B cell (primary cell): ENCODE measurements around the gene ANK2. TPM values are rescaled to one million over a fixed set of nuclear protein-coding genes. Genes with fewer than 3 reads are reported as not detected.

Experiments
- ATAC-seq: fragments of 200-7000 bp; cut with Tn5 transposase; one replicate; pipeline ENCODE4 v1.10.0; 2021; ENCODE audit warnings: low read depth, mild to moderate bottlenecking, moderate number of reproducible peaks, moderate library complexity
- CTCF ChIA-PET: fragments of 350-600 bp; sonication (Branson Sonifier 250); formaldehyde crosslinking; loops from one replicate; lab custom pipeline; 2021; ENCODE audit warnings: antibody characterized with exemption, inconsistent platforms; lab: Charles Lee
- POLR2A ChIA-PET: fragments of 350-600 bp; sonication (Branson Sonifier 250); formaldehyde crosslinking; loops from one replicate; lab custom pipeline; 2021; ENCODE audit warnings: antibody characterized with exemption; lab: Charles Lee
- DNase-seq: peaks from one replicate; pipeline ENCODE4 v3.0.0; 2013
- H2AFZ ChIP-seq: 2 replicates; pipeline ENCODE4 v1.6.1; 2012; ENCODE audit warnings: mild to moderate bottlenecking, low read depth, low read length; ENCODE audit not compliant: insufficient read depth, poor library complexity, severe bottlenecking
- H3K27ac ChIP-seq, 2 donors: 1 replicate in 1 of 2; 2 replicates in 1 of 2; pipeline ENCODE4 v1.5.1; 2012 to 2013; ENCODE audit warnings: low read length in 2 of 2, mild to moderate bottlenecking in 2 of 2, moderate library complexity in 1 of 2
- H3K27me3 ChIP-seq, 4 experiments: fragments of 200-600 bp in 1 of 4; sonication (generic) in 1 of 4; replicated peaks in 1 of 4; 1 replicate in 2 of 4; 2 replicates in 2 of 4; pipeline versions ENCODE4 v1.6.1 to v1.7.0; 2013 to 2016; ENCODE audit warnings: low read length in 3 of 4, mild to moderate bottlenecking in 2 of 4, mixed read lengths in 1 of 4, moderate library complexity in 1 of 4; ENCODE audit not compliant: insufficient read depth in 4 of 4, control insufficient read depth in 3 of 4; ENCODE audit errors: control extremely low read depth in 1 of 4
- H3K36me3 ChIP-seq, 2 experiments: replicated peaks in 1 of 2; 1 replicate in 1 of 2; 2 replicates in 1 of 2; pipeline versions ENCODE4 v1.6.1 to v1.7.1; 2013; ENCODE audit warnings: low read length in 1 of 2; ENCODE audit not compliant: insufficient read depth in 2 of 2, control insufficient read depth in 1 of 2; ENCODE audit errors: control extremely low read depth in 1 of 2, extremely low read depth in 1 of 2
- H3K4me1 ChIP-seq, 2 donors: fragments of 200-600 bp in 1 of 2; sonication (generic) in 1 of 2; 1 replicate in 1 of 2; 2 replicates in 1 of 2; pipeline versions ENCODE4 v1.5.1 to v1.6.1; 2013 to 2017; ENCODE audit warnings: low read length in 2 of 2; ENCODE audit not compliant: control insufficient read depth in 2 of 2, insufficient read depth in 2 of 2
- H3K4me2 ChIP-seq: replicated peaks from 2 replicates; pipeline ENCODE3; 2012; ENCODE audit warnings: mild to moderate bottlenecking, low read depth, low read length; ENCODE audit not compliant: poor library complexity, severe bottlenecking
- H3K4me3 ChIP-seq, 5 experiments: fragments of 200-600 bp in 1 of 5; sonication (generic) in 1 of 5; 1 replicate in 3 of 5; 2 replicates in 2 of 5; pipeline versions ENCODE4 v1.5.1 to v1.7.0; 2011 to 2016; ENCODE audit warnings: low read length in 4 of 5, mild to moderate bottlenecking in 4 of 5, low read depth in 2 of 5, control low read depth in 1 of 5, moderate library complexity in 1 of 5; ENCODE audit not compliant: insufficient read depth in 1 of 5; ENCODE audit errors: control extremely low read depth in 1 of 5, extremely low read depth in 1 of 5
- H3K79me2 ChIP-seq: fragments of 200-600 bp; sonication (generic); one replicate; pipeline ENCODE4 v1.6.0; 2016; ENCODE audit warnings: low read length; ENCODE audit not compliant: control insufficient read depth, insufficient read depth
- H3K9ac ChIP-seq: fragments of 200-600 bp; sonication (generic); 2 replicates; pipeline ENCODE4 v1.6.1; 2017; ENCODE audit warnings: mild to moderate bottlenecking, low read length, moderate library complexity
- H3K9me3 ChIP-seq, 3 donors: one replicate each; pipeline versions ENCODE4 v1.6.1 to v1.7.1; 2013; ENCODE audit warnings: low read length in 2 of 3; ENCODE audit not compliant: control insufficient read depth in 2 of 3, insufficient read depth in 1 of 3; ENCODE audit errors: control extremely low read depth in 1 of 3
- H4K20me1 ChIP-seq: 2 replicates; pipeline ENCODE4 v1.6.0; 2012; ENCODE audit warnings: mild to moderate bottlenecking, low read length; ENCODE audit not compliant: insufficient read depth, control insufficient read depth, poor library complexity, severe bottlenecking
- H3K27ac Mint-ChIP-seq: one replicate; pipeline ENCODE4 v1.8.0; 2021; ENCODE audit warnings: mixed read lengths
- H3K27me3 Mint-ChIP-seq: one replicate; pipeline ENCODE4 v1.8.0; 2021; ENCODE audit warnings: mixed read lengths
- H3K4me1 Mint-ChIP-seq: one replicate; pipeline ENCODE4 v1.8.0; 2021; ENCODE audit warnings: mixed read lengths
- H3K4me3 Mint-ChIP-seq: one replicate; pipeline ENCODE4 v1.8.0; 2021; ENCODE audit warnings: mixed read lengths
- H3K9me3 Mint-ChIP-seq: one replicate; pipeline ENCODE4 v1.8.0; 2022; ENCODE audit warnings: mixed read lengths; ENCODE audit not compliant: insufficient read depth
- EZH2 ChIP-seq: IDR thresholded peaks from 2 replicates; pipeline ENCODE4 v1.6.1; 2012; ENCODE audit warnings: borderline replicate concordance, low read depth, mild to moderate bottlenecking, moderate library complexity, low read length; ENCODE audit not compliant: insufficient read depth, poor library complexity, severe bottlenecking
- WGBS: methylation state at CpG from one replicate; pipeline ENCODE4 v1.1.5; 2013; ENCODE audit warnings: missing lambda C conversion rate; ENCODE audit not compliant: insufficient coverage; 5-methylcytosine and 5-hydroxymethylcytosine counted together
- intact Hi-C: fragments of 100-400 bp; cut with micrococcal nuclease; formaldehyde crosslinking; loops from one replicate; pipeline ENCODE4 v1.10.0; 2022
- polyA plus RNA-seq: library from polyadenylated mRNA; depleted of rRNA; stranded (reverse); fragments of >200 nt; gene quantifications from 2 replicates; pipeline ENCODE4 v1.2.3, GENCODE V29; 2012
- total RNA-seq, 2 donors: library from RNA; stranded (reverse); fragments of 120-200 nt in 1 of 2; gene quantifications; 1 replicate in 1 of 2; 2 replicates in 1 of 2; pipeline versions ENCODE4 v1.2.3 to v1.2.4, GENCODE V29; 2013 to 2022
- TF ChIP-seq, protein P1 (sequence below): fragments of 200-600 bp; IDR thresholded peaks from one replicate; pipeline ENCODE4 v1.8.0; 2022; ENCODE audit warnings: antibody characterized with exemption, mild to moderate bottlenecking

ANK2 gene
- total and polyA plus RNA-seq, 2 donors (not counting 1 experiment from before 2014, with no cell fraction given): 0.16 to 3.6 TPM

DNA sequence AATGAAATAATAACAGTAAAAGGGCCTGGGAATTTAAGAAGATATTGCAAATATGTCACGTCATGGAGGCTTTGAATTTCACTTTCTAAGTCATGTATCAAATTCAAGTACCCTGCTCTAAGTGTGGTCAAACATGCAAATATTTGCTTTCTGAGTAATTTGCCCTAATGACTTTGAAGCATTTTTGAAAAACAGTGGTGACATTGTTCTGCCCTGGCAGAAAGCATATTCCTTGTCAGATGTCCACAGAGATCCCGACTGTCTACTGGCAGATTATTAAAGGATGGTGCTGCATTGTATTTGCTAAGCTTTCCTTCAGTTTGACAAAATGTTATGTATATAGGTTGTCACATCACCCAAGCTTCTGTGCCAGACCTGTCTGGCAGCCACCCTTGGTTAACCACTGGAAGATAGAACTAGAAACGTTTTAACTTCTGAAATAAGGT lies 92.5 kb downstream of the ANK2 start:
- ATAC-seq (no peak), DNase-seq (no peak)
- Histone ChIP-seq H3K27ac (no peak overlapping the region), H3K4me1 (no peaks in the 10 kb centered on the region), H3K36me3 (no peaks in the 10 kb centered on the region), H3K4me2 (no peak overlapping the region), H3K79me2 (no peaks in the 10 kb centered on the region), H2AFZ (no peak overlapping the region), H3K9ac (no peak overlapping the region), H4K20me1 (no peaks in the 10 kb centered on the region), H3K4me3 (no peak overlapping the region), H3K9me3 (no peaks in the 10 kb centered on the region), H3K27me3 (no peaks in the 10 kb centered on the region)
- ChIA-PET CTCF (no interaction called here), POLR2A (no interaction called here)
- Mint-ChIP-seq H3K4me3 (no peak overlapping the region), H3K9me3 (no peaks in the 10 kb centered on the region), H3K27ac (no peak overlapping the region), H3K27me3 (no peaks in the 10 kb centered on the region), H3K4me1 (peaks cover 2% of the 10 kb centered on the region)
- intact Hi-C loops: no loop called here
- WGBS: no CpG with 5 or more reads among the region's 3 CpGs
- TF ChIP-seq, protein P1, sequence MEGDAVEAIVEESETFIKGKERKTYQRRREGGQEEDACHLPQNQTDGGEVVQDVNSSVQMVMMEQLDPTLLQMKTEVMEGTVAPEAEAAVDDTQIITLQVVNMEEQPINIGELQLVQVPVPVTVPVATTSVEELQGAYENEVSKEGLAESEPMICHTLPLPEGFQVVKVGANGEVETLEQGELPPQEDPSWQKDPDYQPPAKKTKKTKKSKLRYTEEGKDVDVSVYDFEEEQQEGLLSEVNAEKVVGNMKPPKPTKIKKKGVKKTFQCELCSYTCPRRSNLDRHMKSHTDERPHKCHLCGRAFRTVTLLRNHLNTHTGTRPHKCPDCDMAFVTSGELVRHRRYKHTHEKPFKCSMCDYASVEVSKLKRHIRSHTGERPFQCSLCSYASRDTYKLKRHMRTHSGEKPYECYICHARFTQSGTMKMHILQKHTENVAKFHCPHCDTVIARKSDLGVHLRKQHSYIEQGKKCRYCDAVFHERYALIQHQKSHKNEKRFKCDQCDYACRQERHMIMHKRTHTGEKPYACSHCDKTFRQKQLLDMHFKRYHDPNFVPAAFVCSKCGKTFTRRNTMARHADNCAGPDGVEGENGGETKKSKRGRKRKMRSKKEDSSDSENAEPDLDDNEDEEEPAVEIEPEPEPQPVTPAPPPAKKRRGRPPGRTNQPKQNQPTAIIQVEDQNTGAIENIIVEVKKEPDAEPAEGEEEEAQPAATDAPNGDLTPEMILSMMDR: no peak
- no peak for TF ChIP-seq EZH2

DNA sequence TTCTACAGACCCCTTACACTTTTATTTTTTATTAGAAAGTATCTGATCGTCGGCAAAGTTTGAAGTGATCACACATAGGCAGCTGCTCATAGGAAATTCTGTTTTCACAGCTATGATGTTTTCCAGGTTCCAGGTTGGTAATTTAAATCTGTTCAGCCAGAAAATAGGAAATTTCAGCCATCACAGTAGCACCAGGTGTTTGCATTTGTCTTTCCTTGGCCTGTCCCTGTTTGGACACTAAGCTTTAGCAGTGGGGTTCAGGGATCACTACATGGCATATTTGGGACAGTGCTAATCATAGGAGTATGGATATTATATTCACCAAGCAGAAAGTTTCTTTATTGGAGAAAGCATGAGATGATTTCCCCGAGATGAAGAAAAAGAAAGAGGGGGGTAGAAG lies 92.9 kb downstream of the ANK2 start:
- intact Hi-C loops: no loop called here
- WGBS: no CpG with 5 or more reads among the region's 3 CpGs
- no peak overlapping the region for H3K4me2 ChIP-seq
- Mint-ChIP-seq H3K4me1 (peaks cover 3% of the 10 kb centered on the region), H3K4me3 (no peak overlapping the region), H3K27ac (no peak overlapping the region), H3K27me3 (no peaks in the 10 kb centered on the region), H3K9me3 (no peaks in the 10 kb centered on the region)
- DNase-seq: no peak
- H3K4me3 ChIP-seq: no peak overlapping the region
- H4K20me1 ChIP-seq: no peaks in the 10 kb centered on the region
- H3K27me3 ChIP-seq: no peaks in the 10 kb centered on the region
- H3K27ac ChIP-seq: no peak overlapping the region
- no peak for TF ChIP-seq EZH2
- TF ChIP-seq, protein P1: no peak
- H3K36me3 ChIP-seq: no peaks in the 10 kb centered on the region
- CTCF ChIA-PET: no interaction called here
- H3K9ac ChIP-seq: no peak overlapping the region
- no peaks in the 10 kb centered on the region for H3K79me2 ChIP-seq
- no peaks in the 10 kb centered on the region for H3K4me1 ChIP-seq
- no peaks in the 10 kb centered on the region for H3K9me3 ChIP-seq
- POLR2A ChIA-PET: no interaction called here
- ATAC-seq: no peak
- H2AFZ ChIP-seq: no peak overlapping the region
